Neuronal stem cell (in vitro differentiated cells): ENCODE data around the gene ARL14.
"Not testable (repeated sequence)": the region's sequence is repeated elsewhere in the genome, so short reads cannot be mapped to it uniquely, and the experiment has no call there.

Experiments
- DNase-seq: peaks from one replicate; pipeline ENCODE4 v3.0.0-alpha.2; 2013; ENCODE audit warnings: low spot score
- H2AFZ ChIP-seq: one replicate; pipeline ENCODE4 v1.6.1; 2013; ENCODE audit warnings: mild to moderate bottlenecking, low read length, inconsistent platforms
- H2AK5ac ChIP-seq: 2 replicates; pipeline ENCODE4 v1.6.1; 2013; ENCODE audit warnings: low read depth, mild to moderate bottlenecking, inconsistent platforms, low read length, moderate library complexity, mixed read lengths
- H2BK120ac ChIP-seq: 2 replicates; pipeline ENCODE4 v1.6.1; 2013; ENCODE audit warnings: low read depth, mild to moderate bottlenecking, inconsistent platforms, low read length, moderate library complexity, mixed read lengths
- H2BK12ac ChIP-seq: one replicate; pipeline ENCODE4 v1.6.1; 2013; ENCODE audit warnings: low read length, inconsistent platforms
- H2BK15ac ChIP-seq: 2 replicates; pipeline ENCODE4 v1.6.1; 2013; ENCODE audit warnings: mild to moderate bottlenecking, low read length, inconsistent platforms, mixed read lengths
- H2BK5ac ChIP-seq: one replicate; pipeline ENCODE4 v1.6.1; 2013; ENCODE audit warnings: inconsistent platforms, mild to moderate bottlenecking, low read length, moderate library complexity
- H3K14ac ChIP-seq: one replicate; pipeline ENCODE4 v1.6.1; 2013; ENCODE audit warnings: low read length, inconsistent platforms
- H3K18ac ChIP-seq: 2 replicates; pipeline ENCODE4 v1.6.1; 2013; ENCODE audit warnings: low read length, inconsistent platforms
- H3K23ac ChIP-seq: 2 replicates; pipeline ENCODE4 v1.6.1; 2013; ENCODE audit warnings: low read depth, mild to moderate bottlenecking, mixed read lengths, low read length, inconsistent platforms; ENCODE audit not compliant: poor library complexity
- H3K27ac ChIP-seq: replicated peaks from 3 replicates; pipeline ENCODE4 v1.5.1; 2013; ENCODE audit warnings: low read length, inconsistent platforms
- H3K27me3 ChIP-seq, 3 experiments: 2 replicates each; pipeline ENCODE4 v1.6.1; 2013; ENCODE audit warnings: low read length in 3 of 3, mild to moderate bottlenecking in 2 of 3, inconsistent platforms in 1 of 3, low read depth in 1 of 3, mixed read lengths in 1 of 3, moderate library complexity in 1 of 3; ENCODE audit not compliant: control insufficient read depth in 3 of 3, insufficient read depth in 3 of 3
- H3K36me3 ChIP-seq, 2 donors: replicated peaks in 1 of 2; 2 replicates each; pipeline ENCODE4 v1.6.1; 2013; ENCODE audit warnings: low read length in 2 of 2; ENCODE audit not compliant: control insufficient read depth in 2 of 2, insufficient read depth in 2 of 2
- H3K4ac ChIP-seq: 2 replicates; pipeline ENCODE4 v1.6.1; 2013; ENCODE audit warnings: inconsistent platforms, mild to moderate bottlenecking, low read length, moderate library complexity
- H3K4me1 ChIP-seq, 2 donors: 1 replicate in 1 of 2; 2 replicates in 1 of 2; pipeline ENCODE4 v1.6.1; 2013; ENCODE audit warnings: low read length in 2 of 2, low read depth in 1 of 2; ENCODE audit not compliant: control insufficient read depth in 2 of 2, insufficient read depth in 1 of 2
- H3K4me2 ChIP-seq: one replicate; pipeline ENCODE4 v1.6.1; 2013; ENCODE audit warnings: mild to moderate bottlenecking, low read length, inconsistent platforms; ENCODE audit not compliant: insufficient read depth, poor library complexity, severe bottlenecking
- H3K4me3 ChIP-seq, 2 donors: 2 replicates each; pipeline ENCODE4 v1.5.1; 2013; ENCODE audit warnings: low read length in 2 of 2, mild to moderate bottlenecking in 2 of 2, inconsistent platforms in 1 of 2, moderate library complexity in 1 of 2
- H3K79me1 ChIP-seq: one replicate; pipeline ENCODE4 v1.6.1; 2013; ENCODE audit warnings: low read depth, mild to moderate bottlenecking, inconsistent platforms, low read length, moderate library complexity
- H3K9ac ChIP-seq: one replicate; pipeline ENCODE4 v1.6.1; 2013; ENCODE audit warnings: mild to moderate bottlenecking, low read depth, low read length, inconsistent platforms; ENCODE audit not compliant: poor library complexity
- H3K9me3 ChIP-seq, 2 donors: replicated peaks in 1 of 2; 2 replicates each; pipeline versions ENCODE3 to v1.6.1; 2013; ENCODE audit warnings: low read length in 2 of 2, mild to moderate bottlenecking in 2 of 2, inconsistent platforms in 1 of 2, low read depth in 1 of 2, mixed read lengths in 1 of 2, moderate library complexity in 1 of 2; ENCODE audit not compliant: control insufficient read depth in 2 of 2, insufficient read depth in 1 of 2
- H4K8ac ChIP-seq: one replicate; pipeline ENCODE4 v1.6.1; 2013; ENCODE audit warnings: low read depth, mild to moderate bottlenecking, inconsistent platforms, low read length, moderate library complexity
- H4K91ac ChIP-seq: one replicate; pipeline ENCODE4 v1.6.1; 2013; ENCODE audit warnings: low read length, low read depth, mild to moderate bottlenecking, inconsistent platforms; ENCODE audit not compliant: poor library complexity
- WGBS, 2 donors: extraction: QIAGEN DNeasy Blood & Tissue Kit; methylation state at CpG; one replicate each; pipeline ENCODE4 v1.1.7; 2013; ENCODE audit warnings: missing lambda C conversion rate in 2 of 2, mixed read lengths in 1 of 2; ENCODE audit not compliant: insufficient read length in 2 of 2, insufficient replicate concordance in 1 of 2; ENCODE audit errors: extremely low coverage in 2 of 2; 5-methylcytosine and 5-hydroxymethylcytosine counted together

The ARL14 gene

DNA sequence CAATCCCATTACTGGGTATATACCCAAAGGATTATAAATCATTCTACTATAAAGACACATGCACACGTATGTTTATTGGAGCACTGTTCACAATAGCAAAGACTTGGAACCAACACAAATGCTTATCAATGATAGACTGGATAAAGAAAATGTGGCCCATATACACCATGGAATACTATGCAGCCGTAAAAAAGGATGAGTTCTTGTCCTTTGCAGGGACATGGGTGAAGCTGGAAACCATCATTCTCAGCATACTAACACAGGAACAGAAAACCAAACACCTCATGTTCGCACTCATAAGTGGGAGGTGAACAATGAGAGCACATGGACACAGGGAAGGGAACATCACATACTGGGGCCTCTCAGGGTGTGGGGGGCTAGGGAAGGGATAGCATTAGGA lies 36.2 kb downstream of the ARL14 start:
- H3K4ac ChIP-seq, H3K18ac ChIP-seq, H2BK12ac ChIP-seq, H3K9me3 ChIP-seq, H4K91ac ChIP-seq, H3K23ac ChIP-seq, H2AK5ac ChIP-seq, H3K4me1 ChIP-seq, H3K36me3 ChIP-seq, H2BK15ac ChIP-seq, H4K8ac ChIP-seq, H3K27ac ChIP-seq, H3K4me3 ChIP-seq, H3K4me2 ChIP-seq, H3K9ac ChIP-seq, H3K27me3 ChIP-seq, H2BK5ac ChIP-seq, H3K14ac ChIP-seq, DNase-seq, H2BK120ac ChIP-seq, H3K79me1 ChIP-seq, H2AFZ ChIP-seq: not testable (repeated sequence)
- WGBS, 2 donors: no CpG with 5 or more reads among the region's 3 CpGs

DNA sequence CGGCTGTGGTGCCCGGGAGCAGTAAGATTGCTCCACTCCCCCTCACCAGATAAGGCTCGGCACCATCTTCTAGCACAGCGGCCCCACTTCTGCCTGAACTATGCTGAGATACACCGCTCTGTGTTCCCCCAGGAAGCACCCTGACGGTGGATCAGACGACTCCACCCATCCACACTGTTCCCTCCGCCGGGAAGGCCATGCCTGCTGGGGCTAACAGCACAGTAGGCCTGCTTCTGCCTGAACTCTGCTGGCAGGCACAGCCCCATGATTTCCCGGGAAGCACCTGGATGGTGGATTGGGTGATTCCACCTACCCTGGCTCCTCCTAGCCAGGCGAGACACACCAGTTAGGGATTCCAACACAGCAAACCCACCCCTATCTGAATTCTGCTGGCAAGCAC lies 42.8 kb downstream of the ARL14 start:
- H3K4me2 ChIP-seq: no peak overlapping the region
- no peaks in the 10 kb centered on the region for H3K9me3 ChIP-seq
- no peak overlapping the region for H3K27ac ChIP-seq
- H3K36me3 ChIP-seq: no peaks in the 10 kb centered on the region
- no peak overlapping the region for H2AK5ac ChIP-seq
- no peak overlapping the region for H2BK120ac ChIP-seq
- H2AFZ ChIP-seq: peak overlapping the region; percentile 3
- no peak for DNase-seq
- no peak overlapping the region for H3K14ac ChIP-seq
- no peak overlapping the region for H3K4me3 ChIP-seq
- no peak overlapping the region for H3K18ac ChIP-seq
- H3K9ac ChIP-seq: no peak overlapping the region
- H3K4ac ChIP-seq: no peak overlapping the region
- H3K23ac ChIP-seq: no peak overlapping the region
- H2BK12ac ChIP-seq: no peak overlapping the region
- H3K27me3 ChIP-seq: no peaks in the 10 kb centered on the region
- no peak overlapping the region for H2BK15ac ChIP-seq
- WGBS, 2 donors: no CpG with 5 or more reads among the region's 11 CpGs
- H2BK5ac ChIP-seq: no peak overlapping the region
- no peaks in the 10 kb centered on the region for H3K79me1 ChIP-seq
- H4K91ac ChIP-seq: no peak overlapping the region
- no peak overlapping the region for H4K8ac ChIP-seq
- no peaks in the 10 kb centered on the region for H3K4me1 ChIP-seq

DNA sequence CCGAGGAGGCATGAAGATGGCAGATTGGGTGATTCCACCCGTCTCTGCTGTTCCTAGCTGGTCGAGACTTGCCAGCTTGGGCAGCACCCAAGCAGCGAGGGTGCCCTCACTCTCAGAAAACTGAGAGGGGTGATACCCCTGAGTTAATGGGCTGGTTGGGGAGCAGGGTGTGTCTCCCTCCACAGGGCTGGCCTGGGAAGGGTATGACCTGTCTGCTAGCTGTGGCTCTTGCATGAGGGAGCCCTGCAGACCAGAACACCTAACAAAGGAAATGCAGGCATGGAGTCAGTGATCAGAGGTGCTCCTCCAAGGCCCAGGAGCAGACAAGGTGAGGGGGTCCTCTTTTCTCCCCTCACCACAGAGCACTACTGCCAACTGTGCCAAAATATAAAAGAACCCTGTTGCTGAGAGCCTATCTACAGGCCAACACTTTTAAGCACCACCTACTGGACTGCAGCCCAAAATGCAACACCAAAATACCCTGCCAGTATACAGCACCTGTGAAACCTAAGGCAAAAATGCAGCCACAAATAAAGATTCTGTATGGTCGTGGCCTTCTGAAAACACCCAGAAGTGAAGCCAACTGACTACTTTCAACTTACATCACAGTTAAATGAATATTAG lies 43.3 kb downstream of the ARL14 start:
- H2BK12ac ChIP-seq: no peak overlapping the region
- peaks cover 0 to 2% of the 10 kb centered on the region in 2 donors for H3K9me3 ChIP-seq
- H2BK120ac ChIP-seq: no peak overlapping the region
- no peak overlapping the region for H4K91ac ChIP-seq
- H3K18ac ChIP-seq: no peak overlapping the region
- no peak overlapping the region for H2BK15ac ChIP-seq
- H3K27ac ChIP-seq: no peak overlapping the region
- H3K23ac ChIP-seq: no peak overlapping the region
- no peaks in the 10 kb centered on the region for H3K4me1 ChIP-seq
- DNase-seq: no peak
- H3K27me3 ChIP-seq: no peaks in the 10 kb centered on the region
- no peak overlapping the region for H4K8ac ChIP-seq
- H3K36me3 ChIP-seq: no peaks in the 10 kb centered on the region
- no peak overlapping the region for H3K4me3 ChIP-seq
- no peak overlapping the region for H2BK5ac ChIP-seq
- H3K14ac ChIP-seq: no peak overlapping the region
- no peaks in the 10 kb centered on the region for H3K79me1 ChIP-seq
- no peak overlapping the region for H2AK5ac ChIP-seq
- H3K4me2 ChIP-seq: no peak overlapping the region
- H2AFZ ChIP-seq: no peak overlapping the region
- H3K9ac ChIP-seq: no peak overlapping the region
- no CpG with 5 or more reads among the region's 5 CpGs for WGBS, 2 donors
- H3K4ac ChIP-seq: no peak overlapping the region

DNA sequence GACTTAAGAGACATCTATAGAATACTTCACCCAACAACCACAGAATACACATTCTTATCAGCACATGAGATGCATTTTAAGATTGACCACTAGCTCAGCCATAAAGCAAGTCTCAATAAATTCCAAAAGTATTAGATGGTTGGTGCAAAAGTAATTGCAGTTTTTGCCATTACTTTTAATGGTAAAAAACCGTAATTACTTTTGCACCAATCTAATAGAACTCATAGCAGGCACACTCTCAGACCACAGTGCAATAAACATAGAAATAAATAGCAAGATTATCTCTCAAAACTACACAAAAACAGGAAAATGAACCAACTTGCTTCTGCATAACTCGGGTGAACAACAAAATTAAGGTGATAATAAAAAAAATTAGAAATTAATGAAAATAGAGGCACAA lies 45.4 kb downstream of the ARL14 start:
- Histone ChIP-seq H3K14ac (no peak overlapping the region), H4K91ac (no peak overlapping the region), H4K8ac (no peak overlapping the region), H2BK5ac (no peak overlapping the region), H3K4ac (no peak overlapping the region), H3K79me1 (no peaks in the 10 kb centered on the region), H2BK120ac (no peak overlapping the region), H2AK5ac (no peak overlapping the region), H2BK15ac (no peak overlapping the region), H3K4me3 (no peak overlapping the region), H3K9ac (no peak overlapping the region), H3K36me3 (no peaks in the 10 kb centered on the region), H3K18ac (no peak overlapping the region), H3K27ac (no peak overlapping the region), H2BK12ac (no peak overlapping the region), H3K27me3 (no peaks in the 10 kb centered on the region), H3K9me3 (peaks cover 2% of the 10 kb centered on the region in 2 donors), H3K4me2 (no peak overlapping the region), H3K23ac (no peak overlapping the region), H2AFZ (no peak overlapping the region), H3K4me1 (no peaks in the 10 kb centered on the region)
- DNase-seq: no peak
- no CpG with 5 or more reads among the region's 2 CpGs for WGBS, 2 donors
